A549 (cell line): ENCODE measurements around the gene USP49. TPM values are rescaled to one million over a fixed set of nuclear protein-coding genes. Genes with fewer than 3 reads are reported as not detected.

Experiments
- ATAC-seq, 2 experiments: fragments of 200-7000 bp in 1 of 2; fragments of >200 bp in 1 of 2; cut with Nextera tagmentation in 1 of 2; cut with Tn5 transposase in 1 of 2; 3 replicates each; pipeline versions ENCODE4 v1.8.0 to v1.9.1; 2018 to 2020; ENCODE audit warnings: mild to moderate bottlenecking in 1 of 2, moderate library complexity in 1 of 2
- CTCF ChIA-PET: fragments of 300-600 bp; sonication (Branson Sonifier 250); formaldehyde crosslinking; extraction: SDS; loops from one replicate; lab custom pipeline; 2021; ENCODE audit warnings: antibody characterized with exemption, inconsistent platforms; lab: Yijun Ruan, JAX
- POLR2A ChIA-PET: fragments of 350-600 bp; formaldehyde crosslinking; extraction: SDS; loops from one replicate; lab custom pipeline; 2021; ENCODE audit warnings: antibody characterized with exemption, inconsistent platforms; lab: Yijun Ruan, JAX
- DNase-seq, 2 experiments: peaks; one replicate each; pipeline versions ENCODE4 v3.0.0 to v3.0.0-alpha.2; 2011 to 2016; ENCODE audit warnings: low read depth in 1 of 2, low spot score in 1 of 2
- FAIRE-seq: peaks from 2 replicates; lab custom pipeline; 2011; peaks lifted over from hg19 to GRCh38; lab: Jason Lieb, UNC
- H3K27ac ChIP-seq, 2 experiments: fragments of >200 bp; sonication (Bioruptor Twin); formaldehyde crosslinking; 3 replicates each; pipeline ENCODE4 v1.5.1; 2016 to 2017
- H3K4me1 ChIP-seq: fragments of >200 bp; sonication (Bioruptor Twin); formaldehyde crosslinking; 3 replicates; pipeline ENCODE4 v1.6.1; 2016
- H3K4me2 ChIP-seq: fragments of >200 bp; sonication (Bioruptor Twin); formaldehyde crosslinking; 3 replicates; pipeline ENCODE4 v1.6.1; 2016
- H3K4me3 ChIP-seq: fragments of >200 bp; sonication (Bioruptor Twin); formaldehyde crosslinking; 3 replicates; pipeline ENCODE4 v1.5.1; 2016
- H3K9me3 ChIP-seq: fragments of >200 bp; sonication (Bioruptor Twin); formaldehyde crosslinking; 3 replicates; pipeline ENCODE4 v1.6.1; 2016
- CBX2 ChIP-seq: fragments of 200-600 bp; sonication (generic); IDR thresholded peaks from 2 replicates; pipeline ENCODE4 v1.6.1; 2016; ENCODE audit warnings: low read depth, mild to moderate bottlenecking, borderline replicate concordance
- CHD4 ChIP-seq: fragments of 200-600 bp; sonication (generic); IDR thresholded peaks from 2 replicates; pipeline ENCODE4 v1.6.1; 2016; ENCODE audit warnings: antibody characterized with exemption, mild to moderate bottlenecking, borderline replicate concordance
- CTCF ChIP-seq: fragments of >200 bp; sonication (Bioruptor Twin); formaldehyde crosslinking; IDR thresholded peaks from 3 replicates; pipeline ENCODE4 v1.5.1; 2016
- EHMT2 ChIP-seq: fragments of 200-600 bp; sonication (generic); IDR thresholded peaks from 2 replicates; pipeline ENCODE4 v1.6.1; 2016; ENCODE audit warnings: antibody characterized with exemption, low read depth, mild to moderate bottlenecking, moderate library complexity
- ELK1 ChIP-seq: fragments of 150-350 bp; IDR thresholded peaks from 2 replicates; pipeline ENCODE4 v1.6.1; 2014; ENCODE audit warnings: low read depth, mild to moderate bottlenecking, low read length
- EP300 ChIP-seq, 2 experiments: fragments of >200 bp; sonication (Bioruptor Twin); formaldehyde crosslinking; IDR thresholded peaks; 2 replicates in 1 of 2; 3 replicates in 1 of 2; pipeline ENCODE4 v1.6.1; 2016 to 2017
- ESRRA ChIP-seq: fragments of 150-350 bp; IDR thresholded peaks from 2 replicates; pipeline ENCODE4 v1.6.1; 2014; ENCODE audit warnings: mild to moderate bottlenecking, low read length, borderline replicate concordance
- HES2 ChIP-seq: fragments of >200 bp; sonication (Bioruptor Twin); formaldehyde crosslinking; IDR thresholded peaks from 2 replicates; pipeline ENCODE4 v1.6.1; 2016
- HOXB5 ChIP-seq: fragments of 250-450 bp; sonication (Bioruptor Pico); IDR thresholded peaks from 2 replicates; pipeline ENCODE4 v1.5.0; 2020; ENCODE audit warnings: mild to moderate bottlenecking, moderate library complexity
- JUN ChIP-seq, 2 experiments: fragments of >200 bp; sonication (Bioruptor Twin); formaldehyde crosslinking; IDR thresholded peaks; 2 replicates in 1 of 2; 3 replicates in 1 of 2; pipeline ENCODE4 v1.6.1; 2016 to 2017
- NPAS2 ChIP-seq: fragments of 250-450 bp; sonication (Bioruptor Pico); IDR thresholded peaks from 2 replicates; pipeline ENCODE4 v1.8.0; 2022; ENCODE audit warnings: mild to moderate bottlenecking, moderate library complexity, borderline replicate concordance
- NR3C1 ChIP-seq: fragments of >200 bp; sonication (Bioruptor Twin); formaldehyde crosslinking; IDR thresholded peaks from 3 replicates; pipeline ENCODE4 v1.6.1; 2017
- PHF8 ChIP-seq: fragments of 200-600 bp; sonication (generic); IDR thresholded peaks from 2 replicates; pipeline ENCODE4 v1.6.1; 2016; ENCODE audit warnings: low read depth, mild to moderate bottlenecking, antibody characterized with exemption, moderate library complexity, borderline replicate concordance
- POLR2A ChIP-seq: IDR thresholded peaks from 2 replicates; pipeline ENCODE4 v1.6.1; 2012; ENCODE audit warnings: mild to moderate bottlenecking, low read length
- POLR2AphosphoS2 ChIP-seq: conservative IDR thresholded peaks from 2 replicates; pipeline ENCODE4 v1.6.1; 2012; ENCODE audit warnings: low read length, improper control_type of control experiment, inconsistent platforms
- RAD21 ChIP-seq, 2 experiments: fragments of >200 bp in 1 of 2; sonication (Bioruptor Twin) in 1 of 2; formaldehyde crosslinking in 1 of 2; IDR thresholded peaks in 1 of 2; conservative IDR thresholded peaks in 1 of 2; 2 replicates in 1 of 2; 3 replicates in 1 of 2; pipeline ENCODE4 v1.6.1; 2012 to 2018; ENCODE audit warnings: inconsistent platforms in 1 of 2
- REST ChIP-seq: fragments of 200-600 bp; sonication (generic); IDR thresholded peaks from 2 replicates; pipeline ENCODE4 v1.6.1; 2016; ENCODE audit warnings: antibody characterized with exemption, mild to moderate bottlenecking, moderate library complexity
- TFCP2L1 ChIP-seq: fragments of 250-450 bp; sonication (Bioruptor Pico); IDR thresholded peaks from 2 replicates; pipeline ENCODE4 v1.5.0; 2021; ENCODE audit warnings: mild to moderate bottlenecking
- TP53 ChIP-seq: fragments of 250-450 bp; sonication (Bioruptor Pico); IDR thresholded peaks from 2 replicates; pipeline ENCODE4 v1.5.0; 2021; ENCODE audit warnings: mild to moderate bottlenecking, moderate library complexity
- USF2 ChIP-seq: fragments of 450-650 bp; IDR thresholded peaks from 2 replicates; pipeline ENCODE4 v1.6.1; 2014; ENCODE audit warnings: antibody characterized with exemption
- ZC3H11A ChIP-seq: fragments of 450-650 bp; IDR thresholded peaks from 2 replicates; pipeline ENCODE4 v1.6.1; 2014; ENCODE audit warnings: antibody characterized with exemption, mild to moderate bottlenecking
- ZFP36 ChIP-seq: fragments of 450-650 bp; IDR thresholded peaks from 2 replicates; pipeline ENCODE4 v1.6.1; 2014; ENCODE audit warnings: borderline replicate concordance; ENCODE audit not compliant: partially characterized antibody
- WGBS: methylation state at CpG from one replicate; pipeline ENCODE4 v1.1.6; 2017; ENCODE audit errors: missing lambda C conversion rate; 5-methylcytosine and 5-hydroxymethylcytosine counted together
- polyA plus RNA-seq, 4 experiments: library from polyadenylated mRNA; depleted of rRNA in 3 of 4; stranded (reverse); fragments of >200 nt; fragmentation: RNase III in 1 of 4; extraction: RNeasy Plus Mini Kit Qiagen cat#74134 plus additional on column Dnase treatment in 1 of 4; gene quantifications; 2 replicates in 3 of 4; 3 replicates in 1 of 4; pipeline ENCODE4 v1.2.3, GENCODE V29; 2011 to 2017

The USP49 gene
- polyA plus RNA-seq, 2 of the 4 experiments (the other 2 are of a cell fraction) = 2.9 to 4.3 TPM

- DNase-seq = no peak
- CTCF ChIA-PET = interaction anchor here (0.6 to 18.6 kb wide), 10 partner anchors 10 to 155 kb away, joined by 3 to 191 read pairs (median 6); partner anchors contain the start of genes BYSL, MED20, TAF8 and TOMM6
- no peak for ATAC-seq
- FAIRE-seq = no peak
- Histone ChIP-seq H3K4me1 (peaks cover 74% of the 10 kb centered on the region), H3K9me3 (no peaks in the 10 kb centered on the region), H3K4me2 (peak overlapping the region; percentile 98), H3K4me3 (peak overlapping the region; percentile 87), H3K27ac (peak overlapping the region; percentile 93 to 99)
- 64% methylated on average over 5 of the region's 5 CpGs for WGBS
- TF ChIP-seq TFCP2L1 (CRISPR knock-in tag) = no peak
- TF ChIP-seq ZC3H11A = no peak
- TF ChIP-seq CHD4 = no peak
- no peak for TF ChIP-seq EP300 (IDR thresholded peaks at IDR 0.05)
- TF ChIP-seq ESRRA = no peak
- POLR2A ChIA-PET = interaction anchor here (1.1 to 3.4 kb wide), 5 partner anchors 17 to 152 kb away, joined by 3 to 11 read pairs (median 3); partner anchors contain the start of genes BYSL and MED20
Measured at GRCh38 chr6:41938590-41939175, 43.5 kb upstream of the USP49 start.

- ChIA-PET POLR2A (interaction anchor here (1.1 to 3.4 kb wide), 4 partner anchors 17 to 151 kb away, joined by 3 to 11 read pairs (median 4); partner anchors contain the start of genes BYSL and MED20), CTCF (interaction anchor here (0.6 to 18.6 kb wide), 12 partner anchors 11 to 154 kb away, joined by 3 to 191 read pairs (median 7); partner anchors contain the start of genes BYSL, MED20, TAF8 and TOMM6)
- FAIRE-seq = no peak
- H3K9me3 ChIP-seq = no peaks in the 10 kb centered on the region
- TF ChIP-seq ELK1 (no peak), NPAS2 (CRISPR knock-in tag) (no peak), POLR2A (no peak), POLR2AphosphoS2 (no peak), USF2 (no peak), NR3C1 (no peak)
- ATAC-seq = no peak
- peaks cover 67% of the 10 kb centered on the region for H3K4me1 ChIP-seq
- peak overlapping the region; percentile 87; the same call in 1 of the 3 replicates for H3K4me3 ChIP-seq
- H3K27ac ChIP-seq = peak overlapping the region; percentile 93 to 99
- H3K4me2 ChIP-seq = peak overlapping the region; percentile 98
- no peak for DNase-seq
- WGBS = 55% methylated on average over 3 of the region's 4 CpGs
Measured at GRCh38 chr6:41937861-41938574, 42.8 kb upstream of the USP49 start.

GRCh38 chr6:41937472-41937860, 42.3 kb upstream of the USP49 start:
- WGBS = 80% methylated on average over 2 of the region's 2 CpGs
- TF ChIP-seq CBX2 (no peak), ZFP36 (no peak), HOXB5 (no peak), ZC3H11A (no peak), RAD21 (conservative IDR thresholded peaks at IDR 0.05 in 1 of 2, IDR thresholded peaks at IDR 0.05 in 1 of 2) (no peak), PHF8 (no peak), CTCF (no peak), NR3C1 (no peak), HES2 (no peak), EHMT2 (no peak), JUN (IDR thresholded peaks at IDR 0.05) (no peak), CHD4 (no peak), TP53 (no peak), NPAS2 (CRISPR knock-in tag) (no peak), ESRRA (no peak), REST (no peak)

More at GRCh38 chr6:41937472-41937860, 42.3 kb upstream of the USP49 start:
- Histone ChIP-seq H3K9me3 (no peaks in the 10 kb centered on the region), H3K4me2 (peak overlapping the region; percentile 98), H3K4me3 (no peak overlapping the region), H3K27ac (peak overlapping the region; percentile 93 to 99), H3K4me1 (peaks cover 62% of the 10 kb centered on the region)
- DNase-seq = no peak
- FAIRE-seq = no peak
- ATAC-seq = no peak
- POLR2A ChIA-PET = interaction anchor here (1.3 to 3.4 kb wide), 2 partner anchors 31 to 151 kb away, joined by 4 to 11 read pairs; no protein-coding TSS in a partner anchor
- CTCF ChIA-PET = interaction anchor here (1.0 to 18.6 kb wide), 10 partner anchors 7 to 154 kb away, joined by 3 to 191 read pairs (median 10); partner anchors contain the start of genes BYSL, MED20, TAF8 and TOMM6
